22Rv1 (cell line): ENCODE data around the gene ALOX12B.

ENCODE experiments used
- ZFX ChIP-seq: fragments of 450-650 bp; IDR thresholded peaks from 2 replicates; pipeline ENCODE4 v1.6.1; 2017; ENCODE audit warnings: antibody characterized with exemption, borderline replicate concordance
- TF ChIP-seq, protein P1 (sequence below): fragments of 450-650 bp; IDR thresholded peaks from 2 replicates; pipeline ENCODE4 v1.5.1; 2017; ENCODE audit warnings: mild to moderate bottlenecking

DNA sequence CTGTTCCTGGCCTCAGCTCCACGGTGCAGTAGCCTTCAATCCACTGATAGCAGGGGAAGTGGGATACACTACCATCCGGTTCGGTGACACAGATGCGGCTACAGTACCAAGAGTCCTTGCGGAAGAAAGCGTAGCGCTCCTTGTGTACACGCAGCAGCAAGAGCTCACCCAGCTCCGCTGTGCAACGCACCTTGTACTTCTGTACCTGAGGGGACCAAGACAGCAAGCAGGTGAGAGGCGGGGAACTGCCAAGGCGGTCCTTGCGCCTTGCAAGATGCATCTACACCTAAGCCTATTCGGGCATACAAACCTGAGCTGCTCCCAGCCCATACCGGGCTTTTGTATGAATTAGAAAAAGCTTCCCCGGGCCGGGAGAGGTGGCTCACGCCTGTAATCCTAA is 29.3 kb upstream of the ALOX12B start:
- TF ChIP-seq, protein P1, sequence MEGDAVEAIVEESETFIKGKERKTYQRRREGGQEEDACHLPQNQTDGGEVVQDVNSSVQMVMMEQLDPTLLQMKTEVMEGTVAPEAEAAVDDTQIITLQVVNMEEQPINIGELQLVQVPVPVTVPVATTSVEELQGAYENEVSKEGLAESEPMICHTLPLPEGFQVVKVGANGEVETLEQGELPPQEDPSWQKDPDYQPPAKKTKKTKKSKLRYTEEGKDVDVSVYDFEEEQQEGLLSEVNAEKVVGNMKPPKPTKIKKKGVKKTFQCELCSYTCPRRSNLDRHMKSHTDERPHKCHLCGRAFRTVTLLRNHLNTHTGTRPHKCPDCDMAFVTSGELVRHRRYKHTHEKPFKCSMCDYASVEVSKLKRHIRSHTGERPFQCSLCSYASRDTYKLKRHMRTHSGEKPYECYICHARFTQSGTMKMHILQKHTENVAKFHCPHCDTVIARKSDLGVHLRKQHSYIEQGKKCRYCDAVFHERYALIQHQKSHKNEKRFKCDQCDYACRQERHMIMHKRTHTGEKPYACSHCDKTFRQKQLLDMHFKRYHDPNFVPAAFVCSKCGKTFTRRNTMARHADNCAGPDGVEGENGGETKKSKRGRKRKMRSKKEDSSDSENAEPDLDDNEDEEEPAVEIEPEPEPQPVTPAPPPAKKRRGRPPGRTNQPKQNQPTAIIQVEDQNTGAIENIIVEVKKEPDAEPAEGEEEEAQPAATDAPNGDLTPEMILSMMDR = no peak
- TF ChIP-seq ZFX = no peak
